GM12864 (cell line): ENCODE results near the gene UPF1.

ENCODE experiments used
- DNase-seq: peaks from one replicate; pipeline ENCODE4 v3.0.0-alpha.2; 2011; ENCODE audit warnings: low read depth
- H3K4me3 ChIP-seq: 2 replicates; pipeline ENCODE4 v1.5.1; 2011; ENCODE audit warnings: mild to moderate bottlenecking, low read depth, low read length, control low read depth
- TF ChIP-seq, protein P1 (sequence below): IDR thresholded peaks from 2 replicates; pipeline ENCODE4 v1.5.1; 2011; ENCODE audit warnings: low read depth, mild to moderate bottlenecking, moderate library complexity, low read length, control low read depth, inconsistent platforms; ENCODE audit errors: missing control alignments

UPF1 gene

DNA sequence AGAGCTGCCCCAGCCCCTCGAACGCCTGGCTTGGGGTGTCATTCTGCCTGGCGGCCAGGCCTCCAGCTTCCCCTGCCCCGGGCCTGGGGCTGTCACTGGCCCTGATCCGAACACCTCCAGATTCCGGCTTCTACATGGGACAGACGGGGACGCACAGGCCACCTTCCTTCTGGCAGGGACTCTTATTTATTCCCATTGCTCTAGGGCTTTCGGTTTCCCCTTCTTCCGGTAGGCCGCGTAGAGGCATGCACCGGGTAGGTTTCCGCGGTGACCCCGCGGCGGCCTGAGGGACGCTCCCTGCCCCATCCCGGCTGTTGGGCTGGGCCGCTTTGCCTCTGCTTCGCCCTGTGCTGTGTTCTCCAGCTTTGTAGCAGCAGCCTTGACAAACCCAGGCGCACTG lies 36.0 kb downstream of the UPF1 start:
- DNase-seq, result no peak
- H3K4me3 ChIP-seq, result no peak overlapping the region
- TF ChIP-seq, protein P1, sequence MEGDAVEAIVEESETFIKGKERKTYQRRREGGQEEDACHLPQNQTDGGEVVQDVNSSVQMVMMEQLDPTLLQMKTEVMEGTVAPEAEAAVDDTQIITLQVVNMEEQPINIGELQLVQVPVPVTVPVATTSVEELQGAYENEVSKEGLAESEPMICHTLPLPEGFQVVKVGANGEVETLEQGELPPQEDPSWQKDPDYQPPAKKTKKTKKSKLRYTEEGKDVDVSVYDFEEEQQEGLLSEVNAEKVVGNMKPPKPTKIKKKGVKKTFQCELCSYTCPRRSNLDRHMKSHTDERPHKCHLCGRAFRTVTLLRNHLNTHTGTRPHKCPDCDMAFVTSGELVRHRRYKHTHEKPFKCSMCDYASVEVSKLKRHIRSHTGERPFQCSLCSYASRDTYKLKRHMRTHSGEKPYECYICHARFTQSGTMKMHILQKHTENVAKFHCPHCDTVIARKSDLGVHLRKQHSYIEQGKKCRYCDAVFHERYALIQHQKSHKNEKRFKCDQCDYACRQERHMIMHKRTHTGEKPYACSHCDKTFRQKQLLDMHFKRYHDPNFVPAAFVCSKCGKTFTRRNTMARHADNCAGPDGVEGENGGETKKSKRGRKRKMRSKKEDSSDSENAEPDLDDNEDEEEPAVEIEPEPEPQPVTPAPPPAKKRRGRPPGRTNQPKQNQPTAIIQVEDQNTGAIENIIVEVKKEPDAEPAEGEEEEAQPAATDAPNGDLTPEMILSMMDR, result no peak

GRCh38 chr19:18868380-18869022 lies 36.7 kb downstream of the UPF1 start:
- TF ChIP-seq, protein P1, result no peak
- no peak for DNase-seq
- no peak overlapping the region for H3K4me3 ChIP-seq

DNA sequence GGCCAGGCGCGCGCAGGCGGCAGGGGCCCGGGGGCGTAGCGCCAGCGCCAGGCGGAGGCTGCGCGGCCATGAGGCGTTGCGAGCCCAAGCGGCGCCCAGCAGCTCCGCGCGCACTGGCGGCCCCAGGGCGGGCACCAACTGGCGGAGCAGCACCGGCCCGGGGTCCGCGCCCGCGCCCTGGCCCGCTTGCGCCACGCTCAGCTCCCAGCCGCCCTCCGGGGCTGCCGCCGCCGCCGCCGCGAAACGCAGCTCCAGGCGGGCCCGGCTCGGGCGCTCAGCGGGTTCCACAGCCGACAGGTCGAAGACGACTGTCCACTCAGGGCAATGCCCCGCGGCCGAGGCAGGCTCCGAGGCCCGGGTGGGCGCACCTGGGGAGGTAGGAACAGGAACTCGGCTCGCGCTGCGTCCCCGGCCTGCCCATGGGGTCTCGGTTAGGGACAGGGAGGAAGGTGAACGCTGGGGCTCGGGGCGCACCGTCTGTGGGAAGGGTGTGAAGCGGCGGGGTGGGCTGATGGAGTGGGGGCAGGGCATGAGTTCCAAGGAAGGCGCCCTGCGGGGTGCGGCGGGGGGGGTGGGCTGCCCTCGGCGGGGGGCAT lies 37.4 kb downstream of the UPF1 start:
- no peak overlapping the region for H3K4me3 ChIP-seq
- DNase-seq, result no peak
- TF ChIP-seq, protein P1, result no peak

DNA sequence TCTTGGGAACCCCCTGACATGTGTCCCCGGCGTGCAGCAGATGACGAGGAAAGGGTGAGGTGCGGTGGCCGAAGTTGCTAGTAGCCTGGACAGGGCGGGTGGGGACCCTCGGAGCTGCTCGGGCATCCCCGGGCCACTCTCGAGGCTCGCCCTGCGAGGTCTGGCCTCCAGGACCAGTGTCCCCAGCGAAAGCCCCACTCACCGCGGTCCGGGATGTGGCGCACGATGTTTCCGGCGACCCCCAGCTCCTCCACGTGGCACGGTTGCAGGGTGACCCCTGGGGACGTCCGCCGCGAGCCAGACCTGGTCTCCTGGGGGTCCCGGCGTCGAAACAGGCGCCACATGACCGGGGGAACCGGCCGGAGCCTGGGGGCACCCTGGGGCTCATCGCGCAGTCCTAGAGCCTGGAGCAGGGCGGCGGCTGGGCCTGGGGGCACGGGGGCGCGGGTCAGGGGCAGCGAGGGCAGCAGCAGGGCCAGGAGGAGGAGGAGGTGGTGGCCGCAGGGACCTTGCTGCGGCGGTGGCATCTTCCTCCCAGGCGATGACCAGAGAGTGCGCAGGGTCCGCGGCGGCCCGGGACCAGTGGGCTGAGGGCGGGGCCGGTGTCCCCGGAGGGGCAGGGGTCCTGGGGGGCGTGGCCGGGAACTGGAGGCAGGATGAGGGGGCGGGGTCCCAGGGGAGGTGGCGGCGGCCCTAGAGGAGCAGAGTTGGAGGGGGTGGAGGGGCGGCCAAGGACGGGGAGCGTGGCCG lies 38.2 kb downstream of the UPF1 start:
- no peak overlapping the region for H3K4me3 ChIP-seq
- DNase-seq, result no peak
- TF ChIP-seq, protein P1, result no peak

GRCh38 chr19:18870531-18871172 lies 38.9 kb downstream of the UPF1 start:
- H3K4me3 ChIP-seq, result no peak overlapping the region
- TF ChIP-seq, protein P1, result no peak
- no peak for DNase-seq

DNA sequence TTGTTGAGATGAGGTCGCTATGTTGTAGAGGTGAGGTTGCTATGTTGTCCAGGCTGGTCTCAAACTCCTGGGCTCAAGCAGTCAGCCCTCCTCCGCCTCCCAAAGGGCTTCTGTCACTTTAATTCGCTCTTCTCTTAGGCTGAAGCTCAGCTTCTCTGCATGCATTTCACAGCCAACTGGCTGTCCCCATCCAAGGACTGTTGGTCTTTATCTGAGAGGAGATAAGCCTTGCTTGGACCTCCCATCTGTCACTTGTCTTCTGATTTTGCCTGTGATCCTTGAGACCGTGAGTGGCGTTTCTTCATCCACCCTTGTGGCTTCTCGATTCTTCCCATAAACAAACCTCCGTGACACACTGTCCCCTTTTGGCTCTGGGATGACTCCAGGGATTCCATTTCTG lies 39.8 kb downstream of the UPF1 start:
- DNase-seq, result no peak
- no peak overlapping the region for H3K4me3 ChIP-seq
- TF ChIP-seq, protein P1, result no peak
